IMR-90 (cell line): Measurements from ENCODE around the gene IKBKE. TPM values are rescaled to one million over a fixed set of nuclear protein-coding genes. Genes with fewer than 3 reads are reported as not detected.

ENCODE experiments used
- ATAC-seq: fragments of 200-7000 bp; cut with Tn5 transposase; 2 replicates; pipeline ENCODE4 v1.9.1; 2020; ENCODE audit warnings: low read depth, mild to moderate bottlenecking, moderate library complexity
- BruUV-seq: library from RNA; stranded (reverse); fragments of 400-500 nt; replicated peaks from 2 replicates; lab custom pipeline; 2021; lab: Mats Ljungman, UMichigan
- CTCF ChIA-PET: fragments of 300-600 bp; formaldehyde crosslinking; extraction: SDS; loops from one replicate; lab custom pipeline; 2021; ENCODE audit warnings: antibody characterized with exemption; lab: Yijun Ruan, JAX
- POLR2A ChIA-PET: fragments of 300-600 bp; sonication (Branson Sonifier 250); formaldehyde crosslinking; loops from one replicate; lab custom pipeline; 2022; ENCODE audit warnings: antibody characterized with exemption; ENCODE audit not compliant: unreplicated experiment; lab: Charles Lee
- DNase-seq: peaks from one replicate; pipeline ENCODE4 v3.0.0; 2013
- H2AFZ ChIP-seq: replicated peaks from 2 replicates; pipeline ENCODE3; 2013; ENCODE audit warnings: low read length, mild to moderate bottlenecking; ENCODE audit not compliant: poor library complexity
- H2AK5ac ChIP-seq: 2 replicates; pipeline ENCODE4 v1.6.1; 2013; ENCODE audit warnings: low read depth, low read length, inconsistent platforms
- H2AK9ac ChIP-seq: replicated peaks from 2 replicates; pipeline ENCODE3; 2013; ENCODE audit warnings: mild to moderate bottlenecking, low read depth, low read length, moderate library complexity; ENCODE audit not compliant: poor library complexity
- H2BK120ac ChIP-seq: 2 replicates; pipeline ENCODE4 v1.6.1; 2013; ENCODE audit warnings: low read depth, low read length, inconsistent platforms
- H2BK15ac ChIP-seq: 3 replicates; pipeline ENCODE4 v1.6.1; 2013; ENCODE audit warnings: low read depth, low read length, inconsistent platforms
- H2BK20ac ChIP-seq: 2 replicates; pipeline ENCODE4 v1.6.1; 2013; ENCODE audit warnings: low read depth, mild to moderate bottlenecking, inconsistent platforms, low read length, moderate library complexity
- H2BK5ac ChIP-seq: 2 replicates; pipeline ENCODE4 v1.6.1; 2013; ENCODE audit warnings: mild to moderate bottlenecking, low read depth, low read length, inconsistent platforms; ENCODE audit not compliant: poor library complexity, severe bottlenecking
- H3K14ac ChIP-seq: replicated peaks from 2 replicates; pipeline ENCODE4 v1.6.1; 2013; ENCODE audit warnings: low read depth, low read length, inconsistent platforms
- H3K18ac ChIP-seq: 2 replicates; pipeline ENCODE4 v1.6.1; 2013; ENCODE audit warnings: low read depth, low read length, control low read depth
- H3K23ac ChIP-seq: 2 replicates; pipeline ENCODE4 v1.6.1; 2013; ENCODE audit warnings: low read depth, low read length, inconsistent platforms
- H3K27ac ChIP-seq: 2 replicates; pipeline ENCODE4 v1.5.1; 2013; ENCODE audit warnings: mild to moderate bottlenecking, control low read depth, low read length; ENCODE audit not compliant: insufficient read depth
- H3K27me3 ChIP-seq: 2 replicates; pipeline ENCODE4 v1.6.1; 2013; ENCODE audit warnings: low read length; ENCODE audit not compliant: control insufficient read depth, insufficient read depth
- H3K36me3 ChIP-seq: 2 replicates; pipeline ENCODE4 v1.6.1; 2013; ENCODE audit warnings: low read length, mixed read lengths; ENCODE audit not compliant: control insufficient read depth, insufficient read depth
- H3K4ac ChIP-seq: 2 replicates; pipeline ENCODE4 v1.6.1; 2013; ENCODE audit warnings: low read depth, low read length, inconsistent platforms
- H3K4me1 ChIP-seq: 2 replicates; pipeline ENCODE4 v1.6.1; 2013; ENCODE audit warnings: low read length, mixed read lengths; ENCODE audit not compliant: control insufficient read depth, insufficient read depth
- H3K4me2 ChIP-seq: 2 replicates; pipeline ENCODE4 v1.6.1; 2013; ENCODE audit warnings: low read depth, mild to moderate bottlenecking, control low read depth, low read length, moderate library complexity
- H3K4me3 ChIP-seq: 2 replicates; pipeline ENCODE4 v1.5.1; 2013; ENCODE audit warnings: low read depth, mild to moderate bottlenecking, control low read depth, low read length, moderate library complexity; ENCODE audit not compliant: insufficient read depth
- H3K56ac ChIP-seq: 2 replicates; pipeline ENCODE4 v1.6.1; 2013; ENCODE audit warnings: low read length, inconsistent platforms; ENCODE audit not compliant: insufficient read depth; ENCODE audit errors: extremely low read depth
- H3K79me1 ChIP-seq, 2 experiments: 2 replicates each; pipeline ENCODE4 v1.6.1; 2013; ENCODE audit warnings: low read length in 2 of 2, inconsistent platforms in 1 of 2, low read depth in 1 of 2
- H3K9ac ChIP-seq: 2 replicates; pipeline ENCODE4 v1.6.1; 2013; ENCODE audit warnings: low read depth, low read length, control low read depth
- H3K9me1 ChIP-seq: 2 replicates; pipeline ENCODE4 v1.6.1; 2013; ENCODE audit warnings: low read length, inconsistent platforms; ENCODE audit not compliant: insufficient read depth
- H3K9me3 ChIP-seq: 2 replicates; pipeline ENCODE4 v1.6.1; 2013; ENCODE audit warnings: low read length; ENCODE audit not compliant: control insufficient read depth, insufficient read depth
- H4K20me1 ChIP-seq: 2 replicates; pipeline ENCODE4 v1.6.1; 2013; ENCODE audit warnings: low read length, inconsistent platforms; ENCODE audit not compliant: insufficient read depth
- H4K5ac ChIP-seq: 2 replicates; pipeline ENCODE4 v1.6.1; 2013; ENCODE audit warnings: mild to moderate bottlenecking, low read depth, low read length, control low read depth
- H4K8ac ChIP-seq, 2 experiments: 2 replicates each; pipeline ENCODE4 v1.6.1; 2013; ENCODE audit warnings: low read depth in 2 of 2, low read length in 2 of 2, control low read depth in 1 of 2, inconsistent platforms in 1 of 2
- H4K91ac ChIP-seq: 2 replicates; pipeline ENCODE4 v1.6.1; 2013; ENCODE audit warnings: low read depth, low read length, inconsistent platforms; ENCODE audit not compliant: insufficient read depth
- BHLHE40 ChIP-seq: fragments of 150-350 bp; IDR thresholded peaks from 2 replicates; pipeline ENCODE4 v1.6.1; 2016; ENCODE audit warnings: mild to moderate bottlenecking, low read depth, low read length
- CEBPB ChIP-seq: IDR thresholded peaks from 2 replicates; pipeline ENCODE4 v1.6.1; 2012; ENCODE audit warnings: low read depth, low read length, improper control_type of control experiment
- CHD1 ChIP-seq: IDR thresholded peaks from 2 replicates; pipeline ENCODE4 v1.6.1; 2012; ENCODE audit warnings: low read depth, low read length, improper control_type of control experiment
- CTCF ChIP-seq: conservative IDR thresholded peaks from 2 replicates; pipeline ENCODE4 v1.5.1; 2012; ENCODE audit warnings: mild to moderate bottlenecking, low read depth, low read length, improper control_type of control experiment
- ELK1 ChIP-seq: fragments of 150-350 bp; IDR thresholded peaks from 2 replicates; pipeline ENCODE4 v1.6.1; 2016; ENCODE audit warnings: low read depth, mild to moderate bottlenecking, low read length, moderate library complexity, borderline replicate concordance
- FOS ChIP-seq: fragments of 150-350 bp; IDR thresholded peaks from 2 replicates; pipeline ENCODE4 v1.6.1; 2016; ENCODE audit warnings: low read depth, low read length
- MAFK ChIP-seq: IDR thresholded peaks from 2 replicates; pipeline ENCODE4 v1.6.1; 2012; ENCODE audit warnings: low read depth, low read length, improper control_type of control experiment
- MAZ ChIP-seq: IDR thresholded peaks from 2 replicates; pipeline ENCODE4 v1.6.1; 2012; ENCODE audit warnings: low read depth, mild to moderate bottlenecking, low read length, improper control_type of control experiment, moderate library complexity, borderline replicate concordance
- MXI1 ChIP-seq: IDR thresholded peaks from 2 replicates; pipeline ENCODE4 v1.6.1; 2012; ENCODE audit warnings: low read depth, mild to moderate bottlenecking, low read length, moderate library complexity, borderline replicate concordance
- NFE2L2 ChIP-seq: fragments of 150-350 bp; IDR thresholded peaks from 2 replicates; pipeline ENCODE4 v1.6.1; 2016; ENCODE audit warnings: low read depth, mild to moderate bottlenecking, low read length
- POLR2A ChIP-seq: IDR thresholded peaks from 2 replicates; pipeline ENCODE4 v1.6.1; 2012; ENCODE audit warnings: mild to moderate bottlenecking, low read depth, low read length
- RAD21 ChIP-seq: IDR thresholded peaks from 2 replicates; pipeline ENCODE4 v1.6.1; 2012; ENCODE audit warnings: low read length, improper control_type of control experiment
- RCOR1 ChIP-seq: IDR thresholded peaks from 2 replicates; pipeline ENCODE4 v1.6.1; 2012; ENCODE audit warnings: mild to moderate bottlenecking, low read length, improper control_type of control experiment; ENCODE audit not compliant: insufficient replicate concordance
- RFX5 ChIP-seq: IDR thresholded peaks from 2 replicates; pipeline ENCODE4 v1.8.0; 2012; ENCODE audit warnings: low read depth, mild to moderate bottlenecking, low read length, moderate library complexity
- SMC3 ChIP-seq: fragments of 150-350 bp; IDR thresholded peaks from 2 replicates; pipeline ENCODE4 v1.6.1; 2016; ENCODE audit warnings: low read depth, mild to moderate bottlenecking, antibody characterized with exemption, low read length, moderate library complexity
- USF2 ChIP-seq: fragments of 150-350 bp; IDR thresholded peaks from 2 replicates; pipeline ENCODE4 v1.6.1; 2017; ENCODE audit warnings: mild to moderate bottlenecking, antibody characterized with exemption, low read length, low read depth
- WGBS, 2 experiments: methylation state at CpG; one replicate each; pipeline versions ENCODE4 v1.1.5 to v1.1.7; 2013; ENCODE audit warnings: missing lambda C conversion rate in 2 of 2; ENCODE audit not compliant: insufficient read length in 1 of 2; ENCODE audit errors: extremely low coverage in 2 of 2; 5-methylcytosine and 5-hydroxymethylcytosine counted together
- dilution Hi-C: fragments of 300-500 bp; cut with HindIII; formaldehyde crosslinking; loops from one replicate; pipeline ENCODE4 v1.14.3; 2018; ENCODE audit warnings: low sequenced_read_pairs; ENCODE audit not compliant: unreplicated experiment
- in situ Hi-C: fragments of 300-500 bp; cut with MboI; formaldehyde crosslinking; loops from 3 replicates; pipeline ENCODE4 v1.14.3; 2019; ENCODE audit warnings: low sequenced_read_pairs, inconsistent platforms, mixed read lengths
- intact Hi-C: fragments of 100-400 bp; cut with micrococcal nuclease; formaldehyde crosslinking; loops from 2 replicates; pipeline ENCODE4 v1.10.0; 2022
- polyA plus RNA-seq, 3 experiments: library from polyadenylated mRNA; depleted of rRNA; stranded (reverse); fragments of >200 nt; gene quantifications; 2 replicates each; pipeline ENCODE4 v1.2.3, GENCODE V29; 2012; ENCODE audit warnings: low replicate concordance in 1 of 3
- total RNA-seq: library from RNA; depleted of rRNA; stranded (reverse); fragments of >200 nt; gene quantifications from 2 replicates; pipeline ENCODE4 v1.2.3, GENCODE V29; 2012

Gene IKBKE
- total and polyA plus RNA-seq, 2 of the 4 experiments (the other 2 are of a cell fraction) = 20.3 to 24.0 TPM

DNA sequence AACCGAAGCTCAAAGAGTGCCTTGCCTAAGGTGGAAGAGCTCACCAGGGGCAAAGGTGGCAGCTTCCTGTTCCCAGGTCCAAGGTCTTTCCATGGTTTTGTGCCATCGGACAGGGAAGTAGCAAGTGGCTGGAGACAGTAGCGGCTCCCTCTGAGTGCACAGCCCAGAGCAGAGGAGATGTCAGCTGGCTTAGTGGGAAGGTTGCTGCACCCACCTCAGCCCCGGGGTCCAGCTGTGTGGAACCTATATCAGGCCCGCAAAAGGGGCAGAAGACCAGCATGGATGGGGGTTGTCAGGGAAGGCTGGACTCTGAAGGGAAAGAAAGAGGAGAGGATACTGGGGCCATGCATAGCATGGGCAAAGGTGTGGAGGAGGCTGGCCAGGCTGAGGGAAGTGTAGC, 6.8 kb downstream of the IKBKE start:
- in situ Hi-C loops = no loop called here
- H3K4me1 ChIP-seq = peaks cover 19% of the 10 kb centered on the region
- no peak overlapping the region for H3K27ac ChIP-seq
- H3K9me3 ChIP-seq = no peaks in the 10 kb centered on the region
- peaks cover 8% of the 10 kb centered on the region for H3K9me1 ChIP-seq
- H4K8ac ChIP-seq = no peak overlapping the region
- CTCF ChIA-PET = no interaction called here
- WGBS, 2 experiments = 92% methylated on average over 4 of the region's 5 CpGs; no CpG with 5 or more reads in 1 of the 2 experiments
- H3K4me2 ChIP-seq = no peak overlapping the region
- H2AK5ac ChIP-seq = no peak overlapping the region
- no peak overlapping the region for H2BK5ac ChIP-seq
- no peak overlapping the region for H3K14ac ChIP-seq
- no peak overlapping the region for H3K23ac ChIP-seq
- no peak overlapping the region for H2BK20ac ChIP-seq
- H2BK15ac ChIP-seq = no peak overlapping the region
- H4K20me1 ChIP-seq = no peaks in the 10 kb centered on the region; the same call in 1 of the 2 replicates
- BruUV-seq = no TSS peak
- H2BK120ac ChIP-seq = no peak overlapping the region
- no peak overlapping the region for H3K4ac ChIP-seq
- ATAC-seq (no peak), DNase-seq (no peak)
- intact Hi-C loops = loop anchor here (10.0 kb wide), 1 partner anchor 508 kb away; no protein-coding TSS in a partner anchor
- no peak for TF ChIP-seq MXI1
- TF ChIP-seq RFX5 = no peak
- no peak for TF ChIP-seq POLR2A
- no peak for TF ChIP-seq NFE2L2
- TF ChIP-seq BHLHE40 = no peak
- no peak for TF ChIP-seq CTCF
- TF ChIP-seq FOS = no peak
- TF ChIP-seq RCOR1 = no peak
- no peak for TF ChIP-seq RAD21
- no peak for TF ChIP-seq SMC3
- TF ChIP-seq USF2 = no peak
- no peak for TF ChIP-seq MAZ
- TF ChIP-seq CHD1 = no peak
- no peak for TF ChIP-seq ELK1
- TF ChIP-seq MAFK = no peak
- TF ChIP-seq CEBPB = no peak
- H3K9ac ChIP-seq = no peak overlapping the region
- no peak overlapping the region for H2AFZ ChIP-seq
- POLR2A ChIA-PET = no interaction called here
- no peaks in the 10 kb centered on the region for H3K27me3 ChIP-seq
- no peak overlapping the region for H3K18ac ChIP-seq
- no peak overlapping the region for H2AK9ac ChIP-seq
- peaks cover 9 to 19% of the 10 kb centered on the region in 2 experiments; a peak in 3 of 4 replicates for H3K79me1 ChIP-seq
- H3K4me3 ChIP-seq = no peak overlapping the region
- peaks cover 38% of the 10 kb centered on the region; the same call in 1 of the 2 replicates for H3K36me3 ChIP-seq
- no peak overlapping the region for H4K5ac ChIP-seq
- no peak overlapping the region for H3K56ac ChIP-seq
- dilution Hi-C loops = no loop called here
- no peak overlapping the region for H4K91ac ChIP-seq
